NCI-H82 treated with DMSO at 0.1 percent for 48 hours (cell line): Measurements from ENCODE around the gene NDUFAF5.

ENCODE experiments used
- DNase-seq: peaks from one replicate; lab custom pipeline; 2025; ENCODE audit not compliant: unreplicated experiment; lab: John Stamatoyannopoulos, UW

Gene NDUFAF5

DNA sequence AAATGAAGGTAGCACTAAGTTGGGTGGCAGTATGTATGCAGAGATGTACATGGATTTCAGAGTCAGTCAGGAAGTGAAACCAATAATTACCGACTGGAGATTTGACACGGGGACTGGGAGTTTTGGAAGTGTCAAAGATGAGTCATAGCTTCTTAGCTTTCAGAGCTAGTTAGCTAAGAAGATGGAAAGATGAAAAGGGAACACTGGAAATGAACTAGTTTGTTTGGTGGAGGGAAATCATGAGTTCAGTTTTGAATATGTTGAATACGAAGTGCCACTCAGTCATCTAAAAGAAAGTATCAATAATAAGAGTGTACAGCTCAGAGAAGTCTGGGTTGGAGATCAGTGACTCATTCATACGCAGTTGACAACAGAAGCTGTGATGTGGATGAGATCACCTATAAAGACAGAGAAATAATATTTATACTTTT, 7.6 kb upstream of the NDUFAF5 start:
- DNase-seq = no peak

DNA sequence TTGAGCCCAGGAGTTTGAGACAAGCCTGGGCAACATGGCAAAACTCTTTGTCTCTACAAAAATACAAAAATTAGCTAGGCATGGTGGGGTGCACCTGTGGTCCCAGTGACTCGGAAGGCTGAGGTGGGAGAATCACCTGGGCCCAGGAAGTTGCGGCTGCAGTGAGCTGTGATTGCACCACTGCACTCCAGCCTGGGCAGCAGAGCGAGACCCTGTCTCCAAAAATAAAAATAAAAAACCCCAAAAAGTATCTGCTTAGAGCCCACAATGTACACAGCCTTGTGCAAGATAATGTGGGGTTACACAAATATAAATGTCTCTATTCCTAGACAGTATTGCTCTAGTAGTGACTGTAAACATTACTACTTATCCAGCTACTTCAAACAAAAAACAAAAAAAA, 6.0 kb upstream of the NDUFAF5 start:
- DNase-seq = no peak

DNA sequence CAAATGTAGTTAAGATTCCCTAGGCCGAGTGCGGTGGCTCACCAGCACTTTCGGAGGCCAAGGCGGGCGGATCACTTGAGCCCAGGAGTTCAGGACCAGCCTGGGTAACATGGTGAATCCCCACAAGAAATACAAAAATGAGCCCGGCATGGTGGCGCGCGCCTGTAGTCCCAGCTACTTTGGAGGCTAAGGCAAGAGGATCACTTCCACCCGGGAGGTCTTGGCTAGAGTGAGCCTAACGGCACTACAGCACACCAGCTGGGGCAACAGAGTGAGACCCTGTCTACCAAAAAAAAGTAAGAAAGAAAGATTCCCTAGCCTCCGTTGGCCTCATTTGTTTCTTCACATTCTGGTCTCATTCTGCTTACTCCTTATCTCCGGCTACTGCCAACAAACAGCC, 1.3 kb upstream of the NDUFAF5 start:
- DNase-seq = no peak

DNA sequence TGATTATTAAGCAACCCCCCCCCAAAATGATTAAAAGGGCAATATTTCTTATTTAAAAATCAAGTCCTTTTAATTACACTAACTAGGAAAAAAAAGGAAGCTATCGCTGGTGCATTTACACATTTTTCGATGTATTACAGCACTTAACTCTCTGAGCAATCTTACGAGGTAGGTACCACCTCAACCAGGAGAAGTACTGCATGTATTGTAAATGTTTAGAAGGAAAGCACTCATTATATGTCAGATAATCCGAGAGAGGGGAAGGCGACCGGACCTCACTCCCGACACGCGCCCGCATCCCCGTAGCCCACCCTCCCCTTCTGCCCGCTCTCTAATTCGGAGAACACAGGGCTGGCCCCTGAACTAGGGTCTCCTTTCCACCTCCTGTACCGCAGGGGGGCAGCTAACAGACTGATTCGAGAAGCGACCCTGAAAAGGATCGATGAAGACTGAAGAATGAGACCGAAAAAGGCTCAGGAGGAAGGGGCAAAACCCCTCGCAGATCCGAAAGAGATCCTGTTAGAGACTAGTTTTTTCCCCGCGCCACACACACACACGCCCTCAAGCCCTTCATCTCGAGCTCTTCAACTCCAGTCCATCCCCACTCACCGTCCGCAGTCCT, 446 bp upstream of the NDUFAF5 start:
- no peak for DNase-seq

DNA sequence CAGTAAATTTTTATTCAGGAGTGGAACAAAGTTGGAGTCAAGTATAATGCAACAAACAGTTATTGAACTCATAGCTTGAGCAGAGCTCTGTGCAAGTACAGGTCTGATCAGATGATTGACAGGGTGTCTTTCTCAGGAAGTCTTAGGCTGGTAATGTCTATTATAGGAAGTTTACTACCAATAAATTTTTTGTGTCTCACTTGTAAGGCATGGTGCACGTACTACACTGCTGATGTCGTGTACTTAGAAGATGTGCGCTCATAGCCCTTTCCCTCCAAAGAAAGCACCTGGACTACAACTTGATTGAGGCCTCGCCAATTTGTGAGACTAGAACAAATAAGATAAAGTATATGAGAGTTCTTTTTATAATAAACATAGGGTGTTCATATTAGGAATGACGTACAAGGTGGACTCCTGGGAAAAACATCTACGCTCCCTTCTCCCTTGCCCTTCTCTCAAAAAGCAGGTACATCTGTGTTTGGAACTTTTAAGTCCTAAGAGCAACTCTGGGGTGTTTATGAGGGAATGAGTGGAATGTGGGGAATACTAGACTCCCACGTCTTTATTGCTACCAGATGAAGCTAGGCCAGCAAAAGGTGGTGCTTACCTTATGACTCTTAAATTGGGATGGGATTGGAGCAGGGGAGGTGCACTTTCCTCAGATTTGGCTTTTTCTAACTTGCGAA, 1.5 kb downstream of the NDUFAF5 start:
- DNase-seq = no peak

DNA sequence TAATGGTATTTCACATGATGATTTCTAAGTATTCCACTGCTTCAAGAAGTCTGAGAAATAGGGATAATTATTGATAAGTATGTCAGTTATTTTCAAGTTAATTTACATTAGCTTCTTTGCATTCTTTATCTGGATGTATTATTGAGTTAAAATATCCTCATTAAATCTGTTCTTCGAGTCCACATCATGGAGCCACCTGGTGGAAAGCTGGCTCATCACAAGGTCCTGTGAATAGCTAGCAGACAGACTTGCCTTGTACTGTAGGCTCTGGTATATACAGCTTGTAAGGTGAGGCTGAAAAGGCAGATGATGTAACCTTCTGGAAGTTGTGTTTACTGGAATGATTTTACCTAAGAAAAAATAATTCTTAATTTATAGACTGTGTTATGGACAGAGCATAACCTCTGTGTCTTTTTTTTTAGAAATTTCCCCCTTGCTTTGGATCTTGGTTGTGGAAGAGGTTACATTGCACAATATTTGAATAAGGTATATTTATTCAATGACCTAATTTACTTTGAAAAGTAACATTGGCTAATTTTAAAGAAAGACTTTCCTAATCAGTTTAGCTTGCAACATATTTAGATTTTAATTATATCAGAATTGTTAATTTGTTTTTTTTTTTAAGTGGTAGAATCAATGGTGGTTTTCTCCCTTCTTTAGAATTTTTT, 3.5 kb downstream of the NDUFAF5 start:
- peak; percentile 6 for DNase-seq

DNA sequence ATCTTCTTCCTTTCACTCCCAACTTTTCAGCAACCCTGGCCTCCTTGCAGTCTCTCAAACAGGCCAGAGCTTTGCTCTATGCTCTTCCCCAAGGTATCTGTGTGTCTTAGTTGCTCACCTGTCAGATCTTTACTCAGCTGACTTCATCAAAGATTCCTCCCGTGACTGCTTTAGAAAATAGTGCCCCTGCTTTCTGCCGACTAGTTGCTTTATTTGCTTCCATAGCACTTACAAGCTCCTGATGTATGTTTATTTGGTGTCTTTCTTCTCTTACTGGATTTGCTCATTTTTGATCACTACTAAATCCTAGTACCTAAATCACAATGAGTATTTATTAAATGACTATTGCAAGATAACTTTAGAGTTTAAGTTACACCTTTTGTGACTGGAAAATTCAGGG, 5.9 kb downstream of the NDUFAF5 start:
- no peak for DNase-seq

DNA sequence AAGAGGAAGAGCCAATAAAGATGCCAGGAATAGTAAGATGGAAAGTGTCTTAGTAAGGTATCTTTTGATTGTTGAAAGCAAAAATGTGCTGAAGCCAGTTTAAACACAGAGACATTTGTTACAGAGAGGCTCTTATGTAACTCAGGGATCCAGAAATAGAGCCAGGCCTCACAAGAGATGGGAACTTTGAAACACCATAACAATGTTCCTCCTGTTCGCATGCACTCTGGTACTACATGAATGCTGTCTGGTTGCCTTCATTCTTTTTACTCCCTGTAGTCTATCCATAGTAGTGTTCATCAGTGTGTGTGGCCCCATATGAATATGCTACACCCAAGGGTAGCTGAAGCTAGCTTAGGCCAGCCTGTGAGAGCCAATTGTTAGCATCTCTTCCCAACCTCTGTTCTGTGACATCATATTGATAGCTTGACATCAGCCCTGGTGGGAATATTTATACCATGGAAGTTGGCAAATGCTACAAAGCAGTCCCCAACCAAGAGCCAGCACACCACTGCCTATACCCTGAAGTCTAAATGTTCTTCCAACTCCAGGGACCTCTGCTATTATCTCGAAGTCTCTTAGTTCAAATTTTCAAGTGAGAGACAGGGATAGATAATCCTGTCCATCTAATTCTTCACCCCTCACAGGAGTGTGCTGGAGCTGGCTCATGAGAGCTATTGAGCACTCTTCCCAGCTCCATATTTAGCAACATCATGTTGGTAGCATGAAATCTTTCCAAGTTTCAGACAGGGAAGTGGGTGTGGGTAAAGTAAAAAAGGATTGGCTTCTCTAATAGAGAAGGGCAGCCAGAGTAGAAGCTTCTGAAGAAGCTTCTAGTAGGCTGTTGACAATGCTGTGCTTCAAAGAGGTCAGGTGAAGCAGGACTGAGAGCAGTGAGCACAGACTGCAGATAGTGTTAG, 7.0 kb downstream of the NDUFAF5 start:
- no peak for DNase-seq

DNA sequence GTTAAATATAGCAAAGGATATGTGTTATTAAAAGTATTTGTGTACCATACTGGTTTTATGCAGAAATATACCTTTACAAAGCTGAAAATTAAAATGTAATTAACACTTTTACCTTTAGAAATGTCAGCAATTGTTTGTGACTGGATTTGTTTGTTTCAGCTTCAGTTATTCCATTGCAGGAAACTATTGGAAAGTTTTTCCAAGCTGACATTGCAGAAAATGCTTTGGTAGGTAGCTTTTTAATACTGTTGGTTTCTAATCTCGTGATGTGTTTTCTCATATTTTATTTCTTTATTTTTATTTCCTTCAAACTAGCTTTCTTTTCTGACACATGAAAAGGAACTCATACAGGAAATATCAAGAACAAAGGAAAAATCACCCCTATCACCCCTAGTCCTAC, 8.2 kb downstream of the NDUFAF5 start:
- DNase-seq = no peak

DNA sequence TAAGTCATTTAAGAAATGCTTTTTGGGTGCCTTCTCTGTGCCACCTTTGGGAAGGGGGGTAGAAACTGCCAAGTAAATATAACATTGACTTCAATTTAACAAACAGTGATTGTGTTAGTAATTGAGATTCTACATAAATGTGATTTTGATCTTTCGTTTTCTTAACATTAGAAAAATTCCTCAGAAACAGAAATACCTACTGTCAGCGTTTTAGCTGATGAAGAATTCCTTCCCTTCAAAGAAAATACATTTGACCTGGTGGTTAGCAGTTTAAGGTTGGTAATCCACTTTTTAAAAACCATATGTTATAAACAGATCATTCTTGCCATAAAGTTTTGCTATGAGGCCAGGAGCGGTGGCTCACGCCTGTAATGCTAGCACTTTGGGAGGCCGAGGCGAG, 9.8 kb downstream of the NDUFAF5 start:
- DNase-seq = no peak

DNA sequence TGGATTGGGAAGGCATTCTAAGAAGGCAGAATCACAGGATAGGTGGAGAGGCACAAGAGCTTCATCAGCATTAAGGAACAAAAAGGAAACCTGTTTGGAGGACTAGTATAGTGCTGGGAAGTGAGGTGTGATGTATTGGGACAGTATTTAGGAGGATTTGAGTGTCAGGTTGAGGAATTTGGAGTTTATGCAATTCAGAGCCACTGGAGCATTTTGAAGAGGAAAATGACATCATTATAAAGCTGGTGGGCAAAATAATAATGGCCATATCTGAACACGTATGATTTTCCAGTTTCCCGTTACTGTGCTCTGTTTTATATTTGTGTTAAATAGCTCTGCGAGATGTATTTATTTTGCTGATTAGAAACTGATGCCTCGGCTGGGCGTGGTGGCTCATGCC, 14.2 kb downstream of the NDUFAF5 start:
- no peak for DNase-seq

DNA sequence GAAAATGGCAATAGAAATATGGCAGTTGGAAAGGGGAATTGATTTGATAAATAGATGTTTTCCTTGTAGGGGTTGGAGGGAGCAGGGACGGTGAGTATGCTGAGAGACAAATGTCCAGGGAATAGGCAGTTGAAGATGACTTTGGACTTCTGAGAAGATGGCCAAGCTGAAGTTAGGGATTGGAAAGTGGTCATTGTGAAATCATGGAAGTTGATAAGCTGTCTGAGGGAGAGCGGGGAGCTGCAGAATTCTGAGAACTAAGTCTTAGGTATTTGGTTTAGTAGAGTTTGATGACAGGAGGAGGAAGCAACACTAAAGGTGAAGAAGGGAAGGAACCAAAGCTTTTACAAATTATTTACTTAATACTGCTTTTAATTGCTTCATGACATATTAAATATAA, 15.1 kb downstream of the NDUFAF5 start:
- no peak for DNase-seq

DNA sequence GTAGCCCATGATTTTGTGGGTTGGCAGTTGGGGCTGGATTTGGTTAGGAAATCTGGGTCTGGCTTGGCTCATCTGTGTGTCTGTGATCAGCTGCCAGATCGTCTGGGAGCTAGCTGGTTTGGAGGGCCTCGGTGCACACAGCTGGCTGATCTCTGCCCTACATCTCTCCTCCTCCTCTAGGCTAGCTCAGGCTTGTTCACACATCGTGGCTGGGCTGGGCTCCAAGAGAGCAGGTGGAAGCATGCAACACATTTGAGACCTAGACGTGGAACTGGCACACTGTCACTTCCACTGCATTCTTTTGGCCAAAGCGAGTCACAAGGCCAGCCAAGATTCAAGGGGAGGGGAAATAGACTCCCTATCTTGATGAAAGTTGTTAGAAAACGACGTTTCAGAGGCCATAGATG, 15.9 kb downstream of the NDUFAF5 start:
- no peak for DNase-seq

DNA sequence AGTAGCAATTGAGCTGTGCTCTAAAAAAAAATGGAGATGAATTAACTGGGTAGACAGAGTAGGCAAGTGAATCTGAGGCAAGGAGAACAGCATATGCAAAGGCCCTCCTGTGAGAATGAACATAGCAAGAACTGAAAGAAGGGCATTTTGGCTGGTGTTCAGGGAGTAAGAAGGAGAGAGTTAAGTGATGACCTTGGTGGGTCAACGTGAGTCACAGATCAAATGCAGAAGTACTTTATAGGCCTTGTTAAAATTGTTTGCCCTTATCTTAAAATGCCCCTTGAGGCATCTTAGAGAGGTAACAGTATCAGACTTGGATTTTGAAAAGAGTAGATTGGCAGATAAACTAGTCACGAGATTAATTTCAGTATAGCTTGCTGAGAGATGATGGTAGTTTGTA, 24.5 kb downstream of the NDUFAF5 start:
- no peak for DNase-seq

DNA sequence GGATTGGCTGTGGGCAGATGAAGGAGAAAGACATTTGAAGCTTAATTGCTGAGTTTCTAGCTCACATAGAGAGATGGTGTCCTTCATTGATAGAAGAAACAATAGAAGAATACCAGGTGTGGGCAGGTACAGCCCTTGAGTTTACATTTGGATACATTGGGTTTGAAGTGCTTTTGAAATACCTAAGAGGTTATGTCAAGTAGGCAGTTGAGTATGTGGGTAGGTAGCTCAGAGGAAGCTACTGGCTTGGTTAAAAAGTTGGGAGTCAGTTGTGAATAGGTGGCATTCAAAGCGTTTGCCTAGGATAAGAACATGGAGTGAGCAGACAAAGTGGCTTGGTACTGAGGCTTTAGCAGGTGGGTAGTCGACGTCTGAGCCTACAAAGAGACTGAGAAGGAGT, 25.0 kb downstream of the NDUFAF5 start:
- no peak for DNase-seq

DNA sequence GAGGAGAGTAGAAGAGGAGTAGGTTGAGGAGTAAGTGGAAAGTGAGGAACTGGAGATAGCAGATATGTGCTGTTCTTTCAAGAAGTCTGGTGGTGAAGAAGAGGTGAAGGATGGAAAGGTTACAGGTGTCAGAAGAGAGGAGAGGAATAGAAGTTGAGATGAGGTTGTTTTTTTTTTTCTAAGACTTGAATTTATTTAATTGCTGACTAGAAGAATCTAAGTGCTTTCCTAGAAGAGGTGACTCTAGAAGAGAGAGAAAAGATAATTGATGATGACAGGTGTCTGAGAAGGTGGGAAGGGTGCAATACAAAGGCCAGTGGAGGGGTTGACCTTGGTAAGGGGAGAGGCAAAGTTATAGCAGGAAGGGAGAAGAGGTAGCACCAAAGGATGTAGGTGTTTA, 25.6 kb downstream of the NDUFAF5 start:
- DNase-seq = no peak

DNA sequence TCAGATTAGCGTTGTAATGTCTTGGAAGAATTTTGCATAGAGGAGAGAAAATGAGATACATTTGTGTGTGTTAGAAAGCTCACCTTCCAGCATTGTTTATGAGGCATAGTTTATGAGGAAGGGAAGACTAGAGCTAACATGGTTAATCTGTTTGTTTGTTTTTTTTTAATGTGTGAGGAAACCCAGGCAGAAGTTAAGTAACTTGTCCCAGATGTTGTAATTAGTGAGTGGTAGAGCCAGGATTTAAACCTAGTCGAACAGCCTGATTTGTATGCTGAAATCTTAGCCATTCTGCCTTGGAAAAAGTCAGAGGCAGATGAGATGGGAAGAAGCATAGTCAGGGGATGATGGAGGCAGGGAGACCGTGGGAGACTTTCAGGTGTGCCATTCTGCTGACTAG, 29.1 kb downstream of the NDUFAF5 start:
- DNase-seq = no peak

DNA sequence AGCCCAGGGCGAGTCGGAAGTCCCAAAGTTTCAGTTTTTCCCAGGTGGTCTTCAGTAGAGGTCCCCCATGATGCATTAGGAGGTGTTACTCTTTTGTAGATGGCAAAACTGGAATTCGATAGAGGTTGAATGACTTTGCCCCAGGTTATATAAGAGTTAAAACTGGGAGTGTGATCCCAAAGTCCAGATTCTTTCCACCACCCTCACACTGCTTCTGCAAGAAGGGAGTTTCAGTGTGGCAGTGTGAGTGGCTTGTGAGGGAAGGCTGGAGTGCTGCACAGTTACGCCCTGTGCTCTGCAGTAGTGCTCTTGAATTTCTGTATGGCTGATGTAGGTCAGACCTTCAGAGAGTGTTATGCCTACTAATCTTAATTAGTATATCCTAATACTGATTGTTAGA, 29.8 kb downstream of the NDUFAF5 start:
- no peak for DNase-seq

DNA sequence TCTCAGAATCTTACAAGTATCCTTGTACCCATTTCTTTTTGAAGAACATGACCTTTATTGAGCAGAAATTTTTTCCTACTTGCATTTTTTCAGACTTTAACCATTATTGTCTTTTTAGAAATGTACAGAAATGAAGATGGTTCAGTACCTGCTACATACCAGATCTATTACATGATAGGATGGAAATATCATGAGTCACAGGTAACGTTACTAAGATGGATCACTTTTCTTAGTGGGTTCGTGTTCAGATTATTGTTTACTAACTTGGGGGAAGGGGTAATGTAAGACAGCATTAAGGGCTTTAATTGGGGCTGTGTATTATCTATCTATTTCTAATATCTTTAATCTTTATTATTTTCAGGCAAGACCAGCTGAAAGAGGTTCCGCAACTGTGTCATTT, 31.9 kb downstream of the NDUFAF5 start:
- DNase-seq = no peak

DNA sequence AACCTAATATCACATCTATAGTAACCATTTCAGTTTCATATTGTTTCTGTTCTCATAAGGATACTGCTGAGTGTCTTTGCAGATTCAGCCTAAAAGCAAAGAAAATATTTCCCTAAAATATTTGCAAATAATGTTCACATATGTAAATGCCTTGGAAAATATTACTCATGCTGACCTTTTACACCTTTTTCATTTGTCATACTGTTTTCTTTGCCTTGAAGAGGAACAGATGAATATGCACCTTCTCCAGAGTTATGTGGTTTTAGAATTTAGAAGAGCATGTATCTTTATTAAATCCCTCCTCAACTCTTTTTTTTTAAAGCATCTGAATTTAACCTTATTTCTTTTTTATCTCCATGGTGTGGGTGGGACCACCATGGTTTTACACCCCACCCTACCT, 32.5 kb downstream of the NDUFAF5 start:
- DNase-seq = no peak

DNA sequence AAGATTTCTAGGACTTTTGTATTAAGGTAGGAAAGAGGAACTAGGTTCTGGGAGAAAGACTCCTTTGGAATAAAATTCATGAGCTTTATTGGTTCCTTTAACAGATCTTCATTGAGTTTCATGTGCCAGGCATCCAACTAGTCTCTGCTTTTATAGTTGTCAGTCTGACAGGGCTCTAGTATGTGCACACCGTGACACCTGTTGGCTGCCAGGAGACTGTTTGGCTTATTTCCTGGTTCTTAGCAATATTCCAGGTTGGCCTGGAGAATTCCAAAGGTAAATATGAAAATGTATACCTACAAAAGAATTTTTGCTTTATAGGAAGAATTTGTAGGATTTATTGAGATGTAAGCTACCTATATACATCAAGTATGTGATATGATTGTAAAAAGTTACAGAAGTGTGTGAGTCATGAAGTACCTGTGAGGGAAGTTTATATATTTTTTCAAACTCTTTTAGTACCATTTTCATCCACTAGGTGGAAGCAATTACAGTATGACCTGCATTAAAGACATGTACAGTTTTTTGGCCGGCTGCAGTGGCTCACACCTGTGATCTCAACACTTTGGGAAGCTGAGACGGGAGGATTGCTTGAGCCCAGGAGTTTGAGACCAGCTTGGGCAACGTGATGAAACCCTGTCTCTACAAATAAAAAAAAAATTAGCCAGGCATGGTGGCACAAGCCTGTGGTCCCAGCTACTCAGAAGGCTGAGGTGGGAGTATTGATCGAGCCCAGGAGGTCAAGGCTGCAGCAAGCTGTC, 35.2 kb downstream of the NDUFAF5 start:
- peak; percentile 13 for DNase-seq
